Lung (tissue), 12 donors: Measurements from ENCODE around the gene DKK3. TPM values are rescaled to one million over a fixed set of nuclear protein-coding genes. Genes with fewer than 3 reads are reported as not detected.

Experiments
- ATAC-seq: fragments of 200-7000 bp; cut with Tn5 transposase; one replicate; pipeline ENCODE4 v1.9.1; 2020; ENCODE audit warnings: moderate number of reproducible peaks; ENCODE audit not compliant: insufficient read depth, low FRiP score
- DNase-seq, 3 donors: peaks; one replicate each; pipeline ENCODE4 v3.0.0-alpha.2; 2013 to 2017
- H3K27ac ChIP-seq, 2 donors: one replicate each; pipeline ENCODE4 v1.5.1; 2013; ENCODE audit warnings: mild to moderate bottlenecking in 2 of 2, moderate library complexity in 2 of 2, control low read depth in 1 of 2, inconsistent platforms in 1 of 2, low read depth in 1 of 2, low read length in 1 of 2
- H3K27me3 ChIP-seq, 3 donors: one replicate each; pipeline ENCODE4 v1.5.1; 2013; ENCODE audit warnings: low read length in 2 of 3; ENCODE audit not compliant: control insufficient read depth in 3 of 3, insufficient read depth in 3 of 3
- H3K36me3 ChIP-seq, 4 donors: one replicate each; pipeline ENCODE4 v1.5.1; 2013; ENCODE audit warnings: low read length in 4 of 4, mild to moderate bottlenecking in 1 of 4, moderate library complexity in 1 of 4; ENCODE audit not compliant: control insufficient read depth in 4 of 4, insufficient read depth in 4 of 4
- H3K4me1 ChIP-seq, 5 donors: one replicate each; pipeline ENCODE4 v1.5.1; 2013; ENCODE audit warnings: low read length in 5 of 5, mild to moderate bottlenecking in 2 of 5, moderate library complexity in 1 of 5; ENCODE audit not compliant: control insufficient read depth in 5 of 5, insufficient read depth in 5 of 5
- H3K4me3 ChIP-seq: one replicate; pipeline ENCODE4 v1.5.1; 2013; ENCODE audit warnings: mild to moderate bottlenecking, control low read depth, moderate library complexity
- H3K9ac ChIP-seq, 2 donors: one replicate each; pipeline ENCODE4 v1.5.1; 2013; ENCODE audit warnings: low read length in 2 of 2, control low read depth in 1 of 2; ENCODE audit not compliant: insufficient read depth in 1 of 2
- H3K9me3 ChIP-seq, 4 donors: one replicate each; pipeline ENCODE4 v1.5.1; 2013; ENCODE audit warnings: low read length in 3 of 4, mild to moderate bottlenecking in 1 of 4, moderate library complexity in 1 of 4; ENCODE audit not compliant: control insufficient read depth in 4 of 4, insufficient read depth in 3 of 4
- WGBS, 2 donors: extraction: QIAGEN DNeasy Blood & Tissue Kit; methylation state at CpG; one replicate each; pipeline ENCODE4 v1.1.7; 2013; 5-methylcytosine and 5-hydroxymethylcytosine counted together
- polyA plus RNA-seq, 2 donors: library from polyadenylated mRNA; stranded (reverse); fragments of 200-250 nt; gene quantifications; one replicate each; pipeline ENCODE4 v1.2.1, GENCODE V29; 2013
- total RNA-seq, 2 donors: library from RNA; depleted of rRNA in 1 of 2; stranded (reverse); fragments of >200 nt in 1 of 2; gene quantifications; one replicate each; pipeline ENCODE4 v1.2.1, GENCODE V29; 2014 to 2021
- TF ChIP-seq, protein P1 (sequence below): IDR thresholded peaks from 2 replicates; pipeline ENCODE4 v1.5.1; 2012; ENCODE audit warnings: mild to moderate bottlenecking; ENCODE audit errors: control extremely low read depth, extremely low read depth
- donor health status: control.
- donor health status: control.
- donor health status: Bipolar disorder and iron deficiency.
- donor health status: healthy.
- donor health status: DM: yes; HTN: yes; CAD: no.

Gene DKK3
- total and polyA plus RNA-seq, 4 donors, result 45.3 to 121 (median 94.5) TPM

DNA sequence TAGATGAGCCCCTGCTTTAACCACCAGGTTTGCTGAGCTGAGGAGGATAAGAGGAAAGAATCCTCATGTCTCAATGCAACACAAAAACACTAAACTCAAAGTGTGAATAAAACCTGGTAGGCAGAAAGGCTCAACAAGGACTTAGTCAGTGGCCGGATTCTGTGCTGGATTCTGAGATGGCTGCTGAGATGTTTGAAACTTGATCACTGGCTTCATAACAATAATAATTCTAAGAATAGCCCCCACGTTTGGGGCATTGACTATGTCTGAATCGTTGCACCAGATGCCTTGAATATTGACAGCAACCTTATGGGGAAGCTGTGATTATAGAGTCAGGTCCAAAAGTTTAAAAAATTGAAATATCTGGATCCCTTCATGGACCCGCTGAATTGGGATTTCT is 4.6 kb downstream of the DKK3 start:
- Histone ChIP-seq H3K27ac (no peak overlapping the region), H3K9me3 (peaks cover 0 to 4% (median 0%) of the 10 kb centered on the region in 4 donors), H3K4me1 (peaks cover 4 to 37% (median 5%) of the 10 kb centered on the region in 5 donors), H3K9ac (no peak overlapping the region), H3K36me3 (peaks cover 2 to 28% (median 11%) of the 10 kb centered on the region in 4 donors), H3K27me3 (peaks cover 0 to 2% (median 2%) of the 10 kb centered on the region in 3 donors), H3K4me3 (no peak overlapping the region)
- 79 to 87% methylated on average over 4 of the region's 4 CpGs for WGBS, 2 donors
- ATAC-seq (no peak), DNase-seq (no peak)
- TF ChIP-seq, protein P1, sequence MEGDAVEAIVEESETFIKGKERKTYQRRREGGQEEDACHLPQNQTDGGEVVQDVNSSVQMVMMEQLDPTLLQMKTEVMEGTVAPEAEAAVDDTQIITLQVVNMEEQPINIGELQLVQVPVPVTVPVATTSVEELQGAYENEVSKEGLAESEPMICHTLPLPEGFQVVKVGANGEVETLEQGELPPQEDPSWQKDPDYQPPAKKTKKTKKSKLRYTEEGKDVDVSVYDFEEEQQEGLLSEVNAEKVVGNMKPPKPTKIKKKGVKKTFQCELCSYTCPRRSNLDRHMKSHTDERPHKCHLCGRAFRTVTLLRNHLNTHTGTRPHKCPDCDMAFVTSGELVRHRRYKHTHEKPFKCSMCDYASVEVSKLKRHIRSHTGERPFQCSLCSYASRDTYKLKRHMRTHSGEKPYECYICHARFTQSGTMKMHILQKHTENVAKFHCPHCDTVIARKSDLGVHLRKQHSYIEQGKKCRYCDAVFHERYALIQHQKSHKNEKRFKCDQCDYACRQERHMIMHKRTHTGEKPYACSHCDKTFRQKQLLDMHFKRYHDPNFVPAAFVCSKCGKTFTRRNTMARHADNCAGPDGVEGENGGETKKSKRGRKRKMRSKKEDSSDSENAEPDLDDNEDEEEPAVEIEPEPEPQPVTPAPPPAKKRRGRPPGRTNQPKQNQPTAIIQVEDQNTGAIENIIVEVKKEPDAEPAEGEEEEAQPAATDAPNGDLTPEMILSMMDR, result no peak

DNA sequence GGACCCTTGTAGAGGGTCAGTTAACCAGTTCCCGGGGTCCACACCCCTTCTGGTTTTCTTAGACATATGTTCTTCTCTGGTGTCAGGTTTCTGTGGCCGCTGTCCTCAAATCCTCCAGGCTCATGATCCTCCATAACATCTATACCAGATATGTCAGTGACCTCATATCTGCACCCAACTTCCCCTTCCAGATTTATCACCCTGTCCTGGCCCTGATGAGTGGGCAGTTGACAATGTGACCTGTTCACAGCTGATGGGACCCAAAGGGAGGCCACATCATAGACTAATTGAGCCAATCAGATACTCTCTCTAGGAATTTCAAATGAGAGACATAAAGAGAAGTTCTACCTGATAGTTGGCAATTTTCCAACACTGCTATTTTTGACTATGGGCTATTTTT is 5.1 kb downstream of the DKK3 start:
- Histone ChIP-seq H3K9ac (no peak overlapping the region), H3K36me3 (peaks cover 2 to 28% (median 11%) of the 10 kb centered on the region in 4 donors), H3K27ac (no peak overlapping the region), H3K4me3 (no peak overlapping the region), H3K4me1 (peaks cover 3 to 37% (median 4%) of the 10 kb centered on the region in 5 donors), H3K9me3 (peaks cover 0 to 4% (median 0%) of the 10 kb centered on the region in 4 donors), H3K27me3 (no peaks in the 10 kb centered on the region)
- TF ChIP-seq, protein P1, result no peak
- DNase-seq, result no peak
- ATAC-seq, result no peak
- 97 to 98% methylated on average over 2 of the region's 2 CpGs for WGBS, 2 donors

DNA sequence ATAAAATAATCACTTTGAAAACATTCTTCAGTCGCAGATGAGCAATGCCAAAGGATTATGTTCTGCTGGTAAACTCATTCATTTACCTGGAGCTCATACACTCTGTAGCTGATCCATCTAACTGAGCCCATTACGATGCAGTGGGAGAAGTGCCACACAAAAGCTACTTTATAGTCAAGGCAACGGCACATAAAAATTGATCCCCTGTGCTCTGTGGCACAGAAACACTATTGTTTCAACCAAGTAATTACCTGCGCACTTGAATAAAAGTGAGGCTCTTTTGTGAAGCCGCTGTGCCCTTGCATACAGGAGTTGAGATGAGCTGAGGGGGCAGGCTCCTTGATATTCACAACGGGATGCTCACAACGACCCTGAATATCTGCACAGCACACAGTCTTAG is 7.2 kb downstream of the DKK3 start:
- WGBS, 2 donors, result 76 to 85% methylated on average over 7 of the region's 7 CpGs
- H3K36me3 ChIP-seq, result peaks cover 2 to 38% (median 18%) of the 10 kb centered on the region in 4 donors
- no peak for DNase-seq
- H3K4me3 ChIP-seq, result no peak overlapping the region
- H3K27ac ChIP-seq, result no peak overlapping the region
- no peaks in the 10 kb centered on the region for H3K27me3 ChIP-seq
- peaks cover 0 to 1% (median 0%) of the 10 kb centered on the region in 4 donors for H3K9me3 ChIP-seq
- H3K9ac ChIP-seq, result no peak overlapping the region
- TF ChIP-seq, protein P1, result no peak
- ATAC-seq, result no peak
- H3K4me1 ChIP-seq, result peaks cover under 1 to 18% (median 4%) of the 10 kb centered on the region in 5 donors
